ENCODE results near the gene GRID1. TPM values are rescaled to one million over a fixed set of nuclear protein-coding genes. Genes with fewer than 3 reads are reported as not detected.

GRID1 gene
- total RNA-seq, 1 donor from 2014 or later = 0.75 TPM

GRCh38 chr10:85621562-85621961 is 745.0 kb downstream of the GRID1 start:
- DNase-seq (ENCODE audit: low read depth) = no peak
- H3K27ac Mint-ChIP-seq (ENCODE audit: unreplicated experiment) = no peak overlapping the region
- Histone ChIP-seq H3K79me2 (ENCODE audit: insufficient read depth, low read length) (no peaks in the 10 kb centered on the region), H3K4me1 (ENCODE audit: insufficient read depth, low read length) (no peaks in the 10 kb centered on the region), H3K9me3 (ENCODE audit: insufficient read depth, low read depth, low read length) (peaks cover 3% of the 10 kb centered on the region), H3K27me3 (ENCODE audit: insufficient read depth, low read length) (no peaks in the 10 kb centered on the region), H2AFZ (ENCODE audit: low read depth, low read length) (no peak overlapping the region), H3K4me3 (ENCODE audit: insufficient read depth, low read depth, low read length) (no peak overlapping the region), H3K27ac (ENCODE audit: low read depth, low read length) (no peak overlapping the region), H4K20me1 (ENCODE audit: insufficient read depth, low read length) (no peaks in the 10 kb centered on the region), H3K4me2 (ENCODE audit: low read length) (no peak overlapping the region), H3K9ac (ENCODE audit: low read length) (no peak overlapping the region), H3K36me3 (ENCODE audit: insufficient read depth, low read length) (no peaks in the 10 kb centered on the region)
- peaks cover 8% of the 10 kb centered on the region for H3K27me3 Mint-ChIP-seq (ENCODE audit: low read depth, unreplicated experiment)
- peaks cover 2% of the 10 kb centered on the region for H3K36me3 Mint-ChIP-seq (ENCODE audit: low read depth, unreplicated experiment)
- FAIRE-seq = no peak
- H3K9me3 Mint-ChIP-seq (ENCODE audit: unreplicated experiment) = no peaks in the 10 kb centered on the region
- H3K4me3 Mint-ChIP-seq (ENCODE audit: unreplicated experiment) = no peak overlapping the region
- H3K4me1 Mint-ChIP-seq (ENCODE audit: low read depth, unreplicated experiment) = no peaks in the 10 kb centered on the region
- no peak for TF ChIP-seq EZH2 (IDR thresholded peaks at IDR 0.05; ENCODE audit: insufficient read depth, low read length)
- TF ChIP-seq, protein P1, sequence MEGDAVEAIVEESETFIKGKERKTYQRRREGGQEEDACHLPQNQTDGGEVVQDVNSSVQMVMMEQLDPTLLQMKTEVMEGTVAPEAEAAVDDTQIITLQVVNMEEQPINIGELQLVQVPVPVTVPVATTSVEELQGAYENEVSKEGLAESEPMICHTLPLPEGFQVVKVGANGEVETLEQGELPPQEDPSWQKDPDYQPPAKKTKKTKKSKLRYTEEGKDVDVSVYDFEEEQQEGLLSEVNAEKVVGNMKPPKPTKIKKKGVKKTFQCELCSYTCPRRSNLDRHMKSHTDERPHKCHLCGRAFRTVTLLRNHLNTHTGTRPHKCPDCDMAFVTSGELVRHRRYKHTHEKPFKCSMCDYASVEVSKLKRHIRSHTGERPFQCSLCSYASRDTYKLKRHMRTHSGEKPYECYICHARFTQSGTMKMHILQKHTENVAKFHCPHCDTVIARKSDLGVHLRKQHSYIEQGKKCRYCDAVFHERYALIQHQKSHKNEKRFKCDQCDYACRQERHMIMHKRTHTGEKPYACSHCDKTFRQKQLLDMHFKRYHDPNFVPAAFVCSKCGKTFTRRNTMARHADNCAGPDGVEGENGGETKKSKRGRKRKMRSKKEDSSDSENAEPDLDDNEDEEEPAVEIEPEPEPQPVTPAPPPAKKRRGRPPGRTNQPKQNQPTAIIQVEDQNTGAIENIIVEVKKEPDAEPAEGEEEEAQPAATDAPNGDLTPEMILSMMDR (IDR thresholded peaks at IDR 0.05; ENCODE audit: insufficient read depth, low read depth, low read length) = no peak

GRCh38 chr10:85620807-85621206 is 745.8 kb downstream of the GRID1 start:
- TF ChIP-seq, protein P1 (IDR thresholded peaks at IDR 0.05; ENCODE audit: insufficient read depth, low read depth, low read length) = no peak
- no peak for TF ChIP-seq EZH2 (IDR thresholded peaks at IDR 0.05; ENCODE audit: insufficient read depth, low read length)

DNA sequence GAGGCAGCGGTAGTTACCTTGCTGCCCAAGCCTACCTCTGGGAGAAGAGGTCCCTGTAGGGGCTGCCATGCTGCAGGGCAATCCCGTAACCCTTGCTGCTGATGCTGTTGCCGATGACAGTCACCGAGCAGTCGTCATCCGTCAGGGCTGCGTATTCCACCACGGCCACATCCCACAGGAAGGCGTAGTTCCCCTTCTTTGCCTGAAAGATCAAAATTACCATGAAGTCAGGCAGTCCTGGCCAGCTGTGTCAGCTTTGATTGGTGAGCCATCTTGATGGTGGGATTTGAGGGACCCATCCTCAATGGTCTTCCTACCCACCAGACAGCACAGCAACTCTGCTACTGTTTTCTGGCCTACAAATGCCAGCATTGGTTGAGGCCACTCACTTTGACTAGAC is 746.8 kb downstream of the GRID1 start:
- H3K36me3 ChIP-seq (ENCODE audit: insufficient read depth, low read length) = no peaks in the 10 kb centered on the region
- H3K36me3 Mint-ChIP-seq (ENCODE audit: low read depth, unreplicated experiment) = peaks cover 2% of the 10 kb centered on the region
- no peak overlapping the region for H3K9ac ChIP-seq (ENCODE audit: low read length)
- H3K4me2 ChIP-seq (ENCODE audit: low read length) = no peak overlapping the region
- H2AFZ ChIP-seq (ENCODE audit: low read depth, low read length) = no peak overlapping the region
- no peaks in the 10 kb centered on the region for H4K20me1 ChIP-seq (ENCODE audit: insufficient read depth, low read length)
- H3K4me1 Mint-ChIP-seq (ENCODE audit: low read depth, unreplicated experiment) = no peaks in the 10 kb centered on the region
- H3K27me3 ChIP-seq (ENCODE audit: insufficient read depth, low read length) = no peaks in the 10 kb centered on the region
- H3K4me1 ChIP-seq (ENCODE audit: insufficient read depth, low read length) = no peaks in the 10 kb centered on the region
- peaks cover 8% of the 10 kb centered on the region for H3K27me3 Mint-ChIP-seq (ENCODE audit: low read depth, unreplicated experiment)
- no peak overlapping the region for H3K4me3 ChIP-seq (ENCODE audit: insufficient read depth, low read depth, low read length)
- FAIRE-seq (no peak), DNase-seq (ENCODE audit: low read depth) (no peak)
- no peak overlapping the region for H3K27ac Mint-ChIP-seq (ENCODE audit: unreplicated experiment)
- no peaks in the 10 kb centered on the region for H3K79me2 ChIP-seq (ENCODE audit: insufficient read depth, low read length)
- peaks cover 5% of the 10 kb centered on the region for H3K9me3 Mint-ChIP-seq (ENCODE audit: unreplicated experiment)
- TF ChIP-seq EZH2 (IDR thresholded peaks at IDR 0.05; ENCODE audit: insufficient read depth, low read length) = no peak
- TF ChIP-seq, protein P1 (IDR thresholded peaks at IDR 0.05; ENCODE audit: insufficient read depth, low read depth, low read length) = no peak
- H3K4me3 Mint-ChIP-seq (ENCODE audit: unreplicated experiment) = no peak overlapping the region
- H3K27ac ChIP-seq (ENCODE audit: low read depth, low read length) = no peak overlapping the region
- H3K9me3 ChIP-seq (ENCODE audit: insufficient read depth, low read depth, low read length) = peaks cover 3% of the 10 kb centered on the region

More at GRCh38 chr10:85620807-85621206, 745.8 kb downstream of the GRID1 start:
- peaks cover 2% of the 10 kb centered on the region for H3K36me3 Mint-ChIP-seq (ENCODE audit: low read depth, unreplicated experiment)
- H3K4me2 ChIP-seq (ENCODE audit: low read length) = no peak overlapping the region
- peaks cover 5% of the 10 kb centered on the region for H3K9me3 Mint-ChIP-seq (ENCODE audit: unreplicated experiment)
- no peak for DNase-seq (ENCODE audit: low read depth)
- no peak overlapping the region for H3K4me3 ChIP-seq (ENCODE audit: insufficient read depth, low read depth, low read length)
- H3K4me1 ChIP-seq (ENCODE audit: insufficient read depth, low read length) = no peaks in the 10 kb centered on the region
- H3K79me2 ChIP-seq (ENCODE audit: insufficient read depth, low read length) = no peaks in the 10 kb centered on the region
- no peaks in the 10 kb centered on the region for H4K20me1 ChIP-seq (ENCODE audit: insufficient read depth, low read length)
- no peak overlapping the region for H3K9ac ChIP-seq (ENCODE audit: low read length)
- no peak for FAIRE-seq
- peaks cover 3% of the 10 kb centered on the region for H3K9me3 ChIP-seq (ENCODE audit: insufficient read depth, low read depth, low read length)
- H3K27me3 Mint-ChIP-seq (ENCODE audit: low read depth, unreplicated experiment) = peaks cover 8% of the 10 kb centered on the region
- H3K27ac ChIP-seq (ENCODE audit: low read depth, low read length) = no peak overlapping the region
- H3K4me3 Mint-ChIP-seq (ENCODE audit: unreplicated experiment) = no peak overlapping the region
- H3K27ac Mint-ChIP-seq (ENCODE audit: unreplicated experiment) = no peak overlapping the region
- no peaks in the 10 kb centered on the region for H3K4me1 Mint-ChIP-seq (ENCODE audit: low read depth, unreplicated experiment)
- no peak overlapping the region for H2AFZ ChIP-seq (ENCODE audit: low read depth, low read length)
- no peaks in the 10 kb centered on the region for H3K27me3 ChIP-seq (ENCODE audit: insufficient read depth, low read length)
- H3K36me3 ChIP-seq (ENCODE audit: insufficient read depth, low read length) = no peaks in the 10 kb centered on the region
